Gastroesophageal sphincter (tissue), 4 donors: Measurements from ENCODE around the gene CUX1. TPM values are rescaled to one million over a fixed set of nuclear protein-coding genes. Genes with fewer than 3 reads are reported as not detected.

ENCODE experiments used
- ATAC-seq: fragments of 150-250 bp; one replicate; pipeline ENCODE4 v1.9.1; 2016; ENCODE audit warnings: mild to moderate bottlenecking, moderate library complexity
- H3K27ac ChIP-seq, 4 donors: fragments of 200-600 bp; sonication (generic) in 3 of 4; 1 replicate in 3 of 4; 2 replicates in 1 of 4; pipeline ENCODE4 v1.5.1; 2016 to 2019
- H3K27me3 ChIP-seq: fragments of 200-600 bp; sonication (generic); one replicate; pipeline ENCODE4 v1.5.1; 2019
- H3K36me3 ChIP-seq, 2 donors: fragments of 200-600 bp; sonication (generic); one replicate each; pipeline ENCODE4 v1.5.1; 2019; ENCODE audit warnings: control low read depth in 1 of 2
- H3K4me1 ChIP-seq, 3 donors: fragments of 200-600 bp; sonication (generic); 1 replicate in 2 of 3; 2 replicates in 1 of 3; pipeline ENCODE4 v1.5.1; 2016 to 2019; ENCODE audit warnings: control low read depth in 2 of 3
- H3K4me3 ChIP-seq, 2 donors: fragments of 200-600 bp; sonication (generic); one replicate each; pipeline ENCODE4 v1.5.1; 2019; ENCODE audit warnings: mild to moderate bottlenecking in 1 of 2, moderate library complexity in 1 of 2
- H3K9me3 ChIP-seq, 3 donors: fragments of 200-600 bp; sonication (generic); one replicate each; pipeline ENCODE4 v1.5.1; 2017 to 2019; ENCODE audit warnings: control low read depth in 2 of 3
- CTCF ChIP-seq, 4 experiments: fragments of 200-600 bp in 2 of 4; fragments of 450-650 bp in 2 of 4; sonication (generic) in 1 of 4; IDR thresholded peaks; one replicate each; pipeline ENCODE4 v1.5.1; 2017 to 2019; ENCODE audit warnings: antibody characterized with exemption in 4 of 4, mild to moderate bottlenecking in 2 of 4, moderate library complexity in 2 of 4
- EP300 ChIP-seq: sonication (generic); formaldehyde crosslinking; IDR thresholded peaks from one replicate; pipeline ENCODE4 v1.6.1; 2017; ENCODE audit warnings: antibody characterized with exemption, mild to moderate bottlenecking
- POLR2A ChIP-seq, 2 donors: fragments of 450-650 bp; IDR thresholded peaks; one replicate each; pipeline ENCODE4 v1.6.1; 2017; ENCODE audit warnings: antibody characterized with exemption in 2 of 2, mild to moderate bottlenecking in 2 of 2, moderate library complexity in 1 of 2
- POLR2AphosphoS5 ChIP-seq: sonication (generic); formaldehyde crosslinking; IDR thresholded peaks from one replicate; pipeline ENCODE4 v1.6.1; 2017; ENCODE audit warnings: antibody characterized with exemption
- WGBS, 2 donors: methylation state at CpG; one replicate each; pipeline ENCODE4 v1.1.5; 2018; ENCODE audit warnings: low coverage in 1 of 2; 5-methylcytosine and 5-hydroxymethylcytosine counted together
- total RNA-seq, 4 donors: library from RNA; depleted of rRNA; stranded (reverse); fragments of >200 nt; gene quantifications; one replicate each; pipeline ENCODE4 v1.1.0, GENCODE V29; 2016

Gene CUX1
- total RNA-seq, 4 donors from 2014 or later: 84.4 to 134 (median 110) TPM

- WGBS, 2 donors: 72 to 78% methylated on average over 6 to 9 of the region's 11 CpGs
Observed at GRCh38 chr7:101803203-101804087, 14.0 kb upstream of the CUX1 start.

GRCh38 chr7:101804088-101804963, 13.1 kb upstream of the CUX1 start:
- no peak for TF ChIP-seq EP300
- no peak for TF ChIP-seq CTCF (IDR thresholded peaks at IDR 0.05)
- no peak for TF ChIP-seq POLR2A (IDR thresholded peaks at IDR 0.05)
- no peak for TF ChIP-seq POLR2AphosphoS5

More at GRCh38 chr7:101803203-101804087, 14.0 kb upstream of the CUX1 start:
- Histone ChIP-seq H3K4me3 (no peak overlapping the region), H3K4me1 (peaks cover 0 to 11% (median 4%) of the 10 kb centered on the region in 3 donors), H3K9me3 (no peaks in the 10 kb centered on the region), H3K36me3 (no peaks in the 10 kb centered on the region), H3K27ac (no peak overlapping the region), H3K27me3 (peaks cover 63% of the 10 kb centered on the region)
- TF ChIP-seq CTCF (IDR thresholded peaks at IDR 0.05): no peak
- TF ChIP-seq POLR2A (IDR thresholded peaks at IDR 0.05): no peak
- no peak for TF ChIP-seq EP300
- TF ChIP-seq POLR2AphosphoS5: no peak
- ATAC-seq: no peak

GRCh38 chr7:101804967-101805366, 12.5 kb upstream of the CUX1 start:
- Histone ChIP-seq H3K27ac (no peak overlapping the region), H3K4me1 (peaks cover 0 to 11% (median 4%) of the 10 kb centered on the region in 3 donors), H3K4me3 (no peak overlapping the region), H3K36me3 (no peaks in the 10 kb centered on the region), H3K9me3 (no peaks in the 10 kb centered on the region), H3K27me3 (peaks cover 48% of the 10 kb centered on the region)
- ATAC-seq: no peak
- 6 to 28% methylated on average over 3 to 7 of the region's 10 CpGs for WGBS, 2 donors
- no peak for TF ChIP-seq POLR2A (IDR thresholded peaks at IDR 0.05)
- no peak for TF ChIP-seq EP300
- no peak for TF ChIP-seq POLR2AphosphoS5
- TF ChIP-seq CTCF (IDR thresholded peaks at IDR 0.05): peak in 1 of 4 experiments; percentile 10

More at GRCh38 chr7:101804088-101804963, 13.1 kb upstream of the CUX1 start:
- no peak overlapping the region for H3K27ac ChIP-seq
- H3K27me3 ChIP-seq: peaks cover 55% of the 10 kb centered on the region
- H3K4me1 ChIP-seq: peaks cover 0 to 11% (median 4%) of the 10 kb centered on the region in 3 donors
- WGBS, 2 donors: 8 to 17% methylated on average over 9 to 14 of the region's 16 CpGs
- H3K36me3 ChIP-seq: no peaks in the 10 kb centered on the region
- peak; percentile 46 for ATAC-seq
- H3K4me3 ChIP-seq: no peak overlapping the region
- H3K9me3 ChIP-seq: no peaks in the 10 kb centered on the region

- WGBS, 2 donors: 74% methylated on average over 1 of the region's 1 CpG; no CpG with 5 or more reads in 1 of the 2 donors
Observed at GRCh38 chr7:101812595-101812994, 4.8 kb upstream of the CUX1 start.

More at GRCh38 chr7:101812595-101812994, 4.8 kb upstream of the CUX1 start:
- H3K4me1 ChIP-seq: peaks cover 0 to 20% (median 4%) of the 10 kb centered on the region in 3 donors
- no peak for ATAC-seq
- H3K4me3 ChIP-seq: no peak overlapping the region
- TF ChIP-seq POLR2AphosphoS5: no peak
- no peak for TF ChIP-seq CTCF (IDR thresholded peaks at IDR 0.05)
- no peak for TF ChIP-seq POLR2A (IDR thresholded peaks at IDR 0.05)
- no peak for TF ChIP-seq EP300
- no peaks in the 10 kb centered on the region for H3K27me3 ChIP-seq
- no peak overlapping the region for H3K27ac ChIP-seq
- no peaks in the 10 kb centered on the region for H3K9me3 ChIP-seq
- H3K36me3 ChIP-seq: no peaks in the 10 kb centered on the region
